Skeletal muscle satellite cell (primary cell): ENCODE measurements around the gene RALA.

Source experiments
- H3K27me3 ChIP-seq: 2 replicates; pipeline ENCODE4 v1.7.0; 2013; ENCODE audit warnings: low read length; ENCODE audit not compliant: control insufficient read depth, insufficient read depth
- H3K36me3 ChIP-seq: 2 replicates; pipeline ENCODE4 v1.7.0; 2013; ENCODE audit warnings: mild to moderate bottlenecking, control low read depth, low read length; ENCODE audit not compliant: insufficient read depth
- H3K4me1 ChIP-seq: 2 replicates; pipeline ENCODE4 v1.7.0; 2013; ENCODE audit warnings: low read length; ENCODE audit not compliant: control insufficient read depth, insufficient read depth
- H3K4me2 ChIP-seq: 2 replicates; pipeline ENCODE4 v1.7.0; 2013; ENCODE audit warnings: mild to moderate bottlenecking, low read length
- H3K4me3 ChIP-seq: 2 replicates; pipeline ENCODE4 v1.7.0; 2013; ENCODE audit warnings: low read length
- H3K9ac ChIP-seq: 2 replicates; pipeline ENCODE4 v1.7.0; 2013; ENCODE audit warnings: mild to moderate bottlenecking, low read depth, low read length, moderate library complexity
- H3K9me3 ChIP-seq: replicated peaks from 2 replicates; pipeline ENCODE4 v1.7.0; 2013; ENCODE audit warnings: mild to moderate bottlenecking, control low read depth, low read length

The RALA gene

GRCh38 chr7:39714447-39715091 is 91.2 kb downstream of the RALA start:
- H3K27me3 ChIP-seq = no peaks in the 10 kb centered on the region
- no peaks in the 10 kb centered on the region for H3K36me3 ChIP-seq
- no peak overlapping the region for H3K4me3 ChIP-seq
- H3K4me2 ChIP-seq = no peak overlapping the region
- H3K9ac ChIP-seq = no peak overlapping the region
- peaks cover 9% of the 10 kb centered on the region for H3K9me3 ChIP-seq
- no peaks in the 10 kb centered on the region for H3K4me1 ChIP-seq

- Histone ChIP-seq H3K9ac (no peak overlapping the region), H3K4me1 (no peaks in the 10 kb centered on the region), H3K36me3 (no peaks in the 10 kb centered on the region), H3K4me3 (no peak overlapping the region), H3K4me2 (peak overlapping the region; percentile 50), H3K9me3 (peaks cover under 1% of the 10 kb centered on the region), H3K27me3 (no peaks in the 10 kb centered on the region)
Observed at GRCh38 chr7:39720586-39720985, 97.2 kb downstream of the RALA start.

- H3K4me1 ChIP-seq = no peaks in the 10 kb centered on the region
- no peak overlapping the region for H3K9ac ChIP-seq
- H3K4me2 ChIP-seq = no peak overlapping the region
- no peaks in the 10 kb centered on the region for H3K9me3 ChIP-seq
- no peak overlapping the region for H3K4me3 ChIP-seq
- no peaks in the 10 kb centered on the region for H3K27me3 ChIP-seq
- no peaks in the 10 kb centered on the region for H3K36me3 ChIP-seq
Observed at GRCh38 chr7:39721345-39721744, 98.0 kb downstream of the RALA start.

DNA sequence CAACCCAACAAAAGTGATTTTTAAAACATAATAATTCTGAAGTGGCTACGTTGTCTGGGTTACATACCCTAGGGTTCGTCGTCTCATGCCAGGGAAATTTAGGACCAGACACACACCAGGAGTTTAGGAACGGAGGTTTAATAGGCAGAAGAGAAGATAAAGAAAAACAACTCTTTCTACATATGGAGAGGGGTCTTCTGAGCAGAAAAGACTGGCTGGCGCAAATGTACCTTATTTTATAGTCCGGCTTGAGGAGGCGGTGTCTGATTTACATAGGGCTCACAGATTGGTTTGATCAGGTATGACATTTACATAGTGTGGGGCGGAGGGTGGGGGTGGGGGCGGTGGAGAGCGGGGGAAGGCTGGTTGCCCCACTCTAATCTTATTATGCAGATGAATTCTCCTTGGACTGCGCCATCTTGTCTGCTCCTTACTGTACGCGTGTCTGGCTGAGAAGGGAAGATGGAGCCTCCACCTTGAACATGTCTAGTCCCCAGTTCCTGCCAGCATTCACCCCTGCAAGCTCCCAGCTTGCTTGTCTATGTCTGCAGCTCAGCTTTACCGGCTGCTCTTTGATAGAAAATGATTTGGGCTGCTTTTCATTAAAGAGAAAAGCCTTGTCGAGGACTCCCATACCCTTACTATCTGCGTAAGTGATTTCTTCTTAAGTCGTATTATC is 98.7 kb downstream of the RALA start:
- no peaks in the 10 kb centered on the region for H3K9me3 ChIP-seq
- no peaks in the 10 kb centered on the region for H3K36me3 ChIP-seq
- no peak overlapping the region for H3K4me3 ChIP-seq
- no peaks in the 10 kb centered on the region for H3K27me3 ChIP-seq
- H3K9ac ChIP-seq = no peak overlapping the region
- no peak overlapping the region for H3K4me2 ChIP-seq
- no peaks in the 10 kb centered on the region for H3K4me1 ChIP-seq

DNA sequence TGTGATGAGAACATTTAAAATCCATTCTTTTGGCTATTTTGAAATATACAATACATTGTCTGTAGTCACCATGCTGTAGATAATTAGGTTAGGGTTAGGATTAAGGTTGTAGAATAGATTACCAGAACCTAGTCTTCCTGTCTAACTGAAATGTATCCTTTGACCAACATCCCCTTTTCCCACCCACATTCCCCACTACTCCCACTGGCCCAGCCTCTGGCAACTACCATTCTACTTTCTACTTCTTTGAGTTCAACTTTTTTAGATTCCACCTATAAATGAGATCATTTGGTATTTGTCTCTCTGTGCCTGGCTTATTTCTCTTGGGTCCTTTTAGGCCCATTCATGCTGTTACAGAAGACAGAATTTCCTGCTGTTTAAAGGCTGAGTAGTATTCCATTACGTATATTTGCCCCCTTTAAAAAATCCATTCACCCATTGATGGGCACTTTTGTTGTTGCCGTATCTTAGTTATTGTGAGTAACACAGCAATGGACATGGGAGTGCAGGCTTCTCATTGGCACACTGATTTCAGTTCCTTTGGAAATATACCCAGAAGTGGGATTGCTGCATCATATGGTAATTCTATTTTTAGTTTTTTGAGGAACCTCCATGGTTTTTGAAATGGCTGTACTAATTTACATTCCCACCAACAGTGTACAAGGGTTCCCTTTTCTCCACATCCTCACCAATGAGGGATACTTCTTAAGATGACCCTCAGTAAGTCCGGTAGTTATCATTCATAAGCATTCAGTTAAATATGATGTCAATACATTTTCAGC is 104.0 kb downstream of the RALA start:
- no peak overlapping the region for H3K4me3 ChIP-seq

GRCh38 chr7:39732837-39733804 is 109.7 kb downstream of the RALA start:
- Histone ChIP-seq H3K4me1 (peaks cover 19% of the 10 kb centered on the region), H3K36me3 (no peaks in the 10 kb centered on the region), H3K9ac (peak overlapping the region; percentile 88)

More for the DNA sequence above, 104.0 kb downstream of the RALA start:
- no peaks in the 10 kb centered on the region for H3K27me3 ChIP-seq
- H3K4me1 ChIP-seq = peaks cover 1% of the 10 kb centered on the region
- no peaks in the 10 kb centered on the region for H3K36me3 ChIP-seq
- H3K9ac ChIP-seq = no peak overlapping the region
- no peak overlapping the region for H3K4me2 ChIP-seq
- H3K9me3 ChIP-seq = no peaks in the 10 kb centered on the region

GRCh38 chr7:39733881-39734632 is 110.7 kb downstream of the RALA start:
- Histone ChIP-seq H3K4me2 (peak overlapping the region; percentile 92), H3K4me1 (peaks cover 19% of the 10 kb centered on the region), H3K36me3 (no peaks in the 10 kb centered on the region), H3K27me3 (no peaks in the 10 kb centered on the region), H3K9me3 (no peaks in the 10 kb centered on the region), H3K9ac (peak overlapping the region; percentile 88), H3K4me3 (peak overlapping the region; percentile 82)

More at GRCh38 chr7:39732837-39733804, 109.7 kb downstream of the RALA start:
- no peaks in the 10 kb centered on the region for H3K27me3 ChIP-seq
- peak overlapping the region; percentile 82 for H3K4me3 ChIP-seq
- peak overlapping the region; percentile 92 for H3K4me2 ChIP-seq
- no peaks in the 10 kb centered on the region for H3K9me3 ChIP-seq

DNA sequence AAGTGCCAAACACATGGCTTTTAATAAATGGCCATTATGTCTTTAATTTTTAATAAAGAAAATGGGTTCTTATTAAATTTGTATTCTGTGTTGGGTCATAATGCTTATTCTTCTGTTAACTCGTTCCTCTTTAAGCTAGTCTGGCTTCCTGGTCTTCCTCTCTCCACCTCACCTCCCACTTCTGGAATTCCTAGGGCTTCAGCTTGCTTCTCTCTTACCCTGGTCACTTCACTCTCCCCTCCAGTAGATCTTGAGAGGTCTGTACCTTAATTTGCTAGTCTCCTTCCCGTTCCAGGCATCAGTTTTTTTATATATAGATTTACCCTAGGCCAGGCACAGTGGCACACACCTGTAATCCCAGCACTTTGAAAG is 111.2 kb downstream of the RALA start:
- H3K36me3 ChIP-seq = no peaks in the 10 kb centered on the region
- no peaks in the 10 kb centered on the region for H3K27me3 ChIP-seq
- H3K4me3 ChIP-seq = peak overlapping the region; percentile 82
- H3K9me3 ChIP-seq = no peaks in the 10 kb centered on the region
- H3K4me2 ChIP-seq = peak overlapping the region; percentile 92
- peaks cover 19% of the 10 kb centered on the region for H3K4me1 ChIP-seq
- peak overlapping the region; percentile 88 for H3K9ac ChIP-seq

GRCh38 chr7:39735903-39736302 is 112.5 kb downstream of the RALA start:
- H3K4me2 ChIP-seq = no peak overlapping the region
- no peaks in the 10 kb centered on the region for H3K27me3 ChIP-seq
- no peaks in the 10 kb centered on the region for H3K9me3 ChIP-seq
- no peak overlapping the region for H3K4me3 ChIP-seq
- H3K4me1 ChIP-seq = peaks cover 19% of the 10 kb centered on the region
- no peak overlapping the region for H3K9ac ChIP-seq
- H3K36me3 ChIP-seq = no peaks in the 10 kb centered on the region

DNA sequence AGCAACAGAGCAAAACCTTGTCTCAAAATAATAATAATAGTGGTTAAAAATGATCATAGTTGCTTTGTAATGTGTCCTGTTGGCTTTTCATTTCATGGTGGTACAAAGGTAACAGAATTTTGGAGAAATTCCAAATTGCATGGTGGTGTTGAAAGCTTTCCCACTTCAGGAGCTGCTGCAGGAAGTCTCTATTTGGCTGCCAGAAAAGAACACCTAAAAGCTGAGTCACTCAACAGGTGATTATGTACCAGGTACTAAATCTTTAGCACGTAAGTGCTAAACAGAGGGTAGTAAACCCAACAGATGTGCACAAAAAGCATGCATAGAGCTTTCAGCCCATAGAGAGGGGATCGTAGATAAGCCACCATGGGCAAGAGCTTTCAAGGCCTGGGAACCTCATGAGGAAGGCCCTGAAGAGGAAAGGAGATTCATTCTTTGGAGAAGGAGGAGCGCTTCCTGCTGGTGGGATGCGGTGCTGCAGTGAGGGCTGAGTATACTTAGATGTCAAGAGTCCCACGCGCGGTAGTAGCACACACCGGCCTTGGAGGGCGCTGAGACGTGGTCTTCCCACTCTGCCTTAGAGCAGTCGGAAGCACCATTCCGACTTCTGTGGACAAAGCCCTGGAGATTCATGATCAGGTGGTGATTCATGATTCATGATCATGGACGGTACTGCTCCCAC is 118.7 kb downstream of the RALA start:
- H3K27me3 ChIP-seq = no peaks in the 10 kb centered on the region
- H3K4me1 ChIP-seq = peaks cover 2% of the 10 kb centered on the region
- no peak overlapping the region for H3K9ac ChIP-seq
- H3K4me3 ChIP-seq = no peak overlapping the region
- H3K9me3 ChIP-seq = no peaks in the 10 kb centered on the region
- peaks cover 3% of the 10 kb centered on the region for H3K36me3 ChIP-seq
- no peak overlapping the region for H3K4me2 ChIP-seq
